K562 (cell line): ENCODE data around the gene KCNF1. TPM values are rescaled to one million over a fixed set of nuclear protein-coding genes. Genes with fewer than 3 reads are reported as not detected.

Source experiments
- ATAC-seq: fragments of 200-7000 bp; cut with Tn5 transposase; 3 replicates; pipeline ENCODE4 v1.9.1; 2020; ENCODE audit warnings: moderate library complexity
- BruUV-seq: library from RNA; stranded (reverse); fragments of 400-500 nt; replicated peaks from 2 replicates; lab custom pipeline; 2021; lab: Mats Ljungman, UMichigan
- CTCF ChIA-PET: fragments of 300-600 bp; formaldehyde crosslinking; extraction: SDS; loops from one replicate; lab custom pipeline; 2021; ENCODE audit warnings: low intra/inter-chr PET ratio; lab: Yijun Ruan, JAX
- POLR2A ChIA-PET: fragments of 300-600, 350-650 bp; sonication (Branson Sonifier 250); formaldehyde crosslinking; extraction: SDS; loops from one replicate; lab custom pipeline; 2021; ENCODE audit warnings: antibody characterized with exemption, inconsistent platforms; lab: Yijun Ruan, JAX
- DNase-seq, 4 experiments: peaks; one replicate each; pipeline versions ENCODE4 v3.0.0 to v3.0.0-alpha.2; 2011 to 2018; ENCODE audit warnings: low spot score in 3 of 4, mixed read lengths in 3 of 4; ENCODE audit errors: extremely low read depth in 1 of 4
- FAIRE-seq: peaks from 2 replicates; lab custom pipeline; 2011; peaks lifted over from hg19 to GRCh38; lab: Jason Lieb, UNC
- H2AFZ ChIP-seq: 2 replicates; pipeline ENCODE4 v1.6.0; 2011; ENCODE audit warnings: low read depth, low read length, control low read depth, inconsistent platforms
- H3K27ac ChIP-seq: fragments of 200-600 bp; 3 replicates; pipeline ENCODE4 v1.8.0; 2011; ENCODE audit warnings: low read depth, mild to moderate bottlenecking, control low read depth, inconsistent platforms, low read length, moderate library complexity, mixed read lengths; ENCODE audit errors: extremely low read depth
- H3K27me3 ChIP-seq, 2 experiments: fragments of 300-600 bp in 1 of 2; 2 replicates in 1 of 2; 3 replicates in 1 of 2; pipeline versions ENCODE4 v1.6.0 to v1.8.0; 2011; ENCODE audit warnings: inconsistent platforms in 2 of 2, low read length in 2 of 2, mild to moderate bottlenecking in 1 of 2, mixed read lengths in 1 of 2, moderate library complexity in 1 of 2; ENCODE audit not compliant: control insufficient read depth in 2 of 2, insufficient read depth in 2 of 2
- H3K36me3 ChIP-seq: fragments of 300-600 bp; 3 replicates; pipeline ENCODE4 v1.8.0; 2011; ENCODE audit warnings: mild to moderate bottlenecking, low read length, inconsistent platforms; ENCODE audit not compliant: control insufficient read depth, insufficient read depth
- H3K4me1 ChIP-seq, 2 experiments: fragments of 200-600 bp in 1 of 2; replicated peaks in 1 of 2; 2 replicates in 1 of 2; 3 replicates in 1 of 2; pipeline versions ENCODE4 v1.5.1 to v1.8.0; 2011; ENCODE audit warnings: inconsistent platforms in 2 of 2, low read length in 2 of 2, mild to moderate bottlenecking in 1 of 2, mixed read lengths in 1 of 2, moderate library complexity in 1 of 2; ENCODE audit not compliant: control insufficient read depth in 2 of 2, insufficient read depth in 2 of 2
- H3K4me2 ChIP-seq: 2 replicates; pipeline ENCODE4 v1.6.1; 2011; ENCODE audit warnings: low read length, control low read depth, inconsistent platforms, mixed read lengths; ENCODE audit not compliant: insufficient read depth
- H3K4me3 ChIP-seq: fragments of 200-600 bp; sonication (generic), shearing (Covaris generic); 2 replicates; pipeline ENCODE4 v1.5.1; 2016; ENCODE audit warnings: control low read depth, inconsistent platforms
- H3K79me2 ChIP-seq: fragments of 200-600 bp; 3 replicates; pipeline ENCODE4 v1.8.0; 2011; ENCODE audit warnings: low read length, inconsistent platforms; ENCODE audit not compliant: control insufficient read depth, insufficient read depth
- H3K9ac ChIP-seq, 2 experiments: 2 replicates each; pipeline versions ENCODE4 v1.6.0 to v1.6.1; 2011; ENCODE audit warnings: low read depth in 2 of 2, low read length in 2 of 2, control low read depth in 1 of 2, inconsistent platforms in 1 of 2, mild to moderate bottlenecking in 1 of 2, mixed read lengths in 1 of 2; ENCODE audit not compliant: insufficient read depth in 1 of 2
- H3K9me1 ChIP-seq: one replicate; pipeline ENCODE4 v1.6.0; 2011; ENCODE audit warnings: inconsistent platforms, mild to moderate bottlenecking, low read length, moderate library complexity; ENCODE audit not compliant: control insufficient read depth, insufficient read depth
- H3K9me3 ChIP-seq: replicated peaks from 2 replicates; pipeline ENCODE4 v1.5.1; 2011; ENCODE audit warnings: low read depth, low read length, inconsistent platforms; ENCODE audit not compliant: control insufficient read depth, insufficient read depth
- H4K20me1 ChIP-seq: replicated peaks from 2 replicates; pipeline ENCODE4 v1.6.1; 2011; ENCODE audit warnings: low read length, inconsistent platforms, mixed read lengths; ENCODE audit not compliant: control insufficient read depth, insufficient read depth
- CREB5 ChIP-seq: fragments of 250-450 bp; sonication (Bioruptor Pico); IDR thresholded peaks from 2 replicates; pipeline ENCODE4 v1.5.0; 2020; ENCODE audit warnings: mild to moderate bottlenecking
- FOXJ2 ChIP-seq: fragments of 200-800 bp; sonication (Bioruptor generic); IDR thresholded peaks from 2 replicates; pipeline ENCODE4 v1.6.1; 2016; ENCODE audit warnings: missing genetic modification characterization, missing compliant biosample characterization
- ILF3 ChIP-seq: fragments of 450-650 bp; IDR thresholded peaks from 2 replicates; pipeline ENCODE4 v1.6.1; 2018; ENCODE audit warnings: antibody characterized with exemption, mild to moderate bottlenecking, moderate library complexity, borderline replicate concordance
- JUN ChIP-seq, 2 experiments: sonication (generic) in 1 of 2; formaldehyde crosslinking in 1 of 2; IDR thresholded peaks; 2 replicates each; pipeline versions ENCODE4 v1.6.1 to v1.8.0; 2012 to 2022; ENCODE audit warnings: borderline replicate concordance in 2 of 2, mild to moderate bottlenecking in 2 of 2, improper control_type of control experiment in 1 of 2, low read depth in 1 of 2, low read length in 1 of 2, missing genetic modification reagents in 1 of 2
- NBN ChIP-seq: fragments of 450-650 bp; IDR thresholded peaks from 2 replicates; pipeline ENCODE4 v1.6.1; 2016; ENCODE audit warnings: low read depth, mild to moderate bottlenecking
- PTTG1 ChIP-seq: fragments of 450-650 bp; IDR thresholded peaks from 2 replicates; pipeline ENCODE4 v1.6.1; 2016; ENCODE audit warnings: low read depth, mild to moderate bottlenecking, missing genetic modification characterization, missing compliant biosample characterization
- TCF7 ChIP-seq: sonication (generic); IDR thresholded peaks from 2 replicates; pipeline ENCODE4 v1.6.1; 2016; ENCODE audit warnings: antibody characterized with exemption, borderline replicate concordance
- TEAD4 ChIP-seq, 2 experiments: sonication (generic) in 1 of 2; formaldehyde crosslinking in 1 of 2; IDR thresholded peaks; 2 replicates each; pipeline versions ENCODE4 v1.6.1 to v1.8.0; 2012 to 2022; ENCODE audit warnings: borderline replicate concordance in 1 of 2, inconsistent platforms in 1 of 2, low read length in 1 of 2, mild to moderate bottlenecking in 1 of 2, missing genetic modification reagents in 1 of 2
- USF1 ChIP-seq: sonication (generic); formaldehyde crosslinking; IDR thresholded peaks from 2 replicates; pipeline ENCODE4 v1.9.0; 2022; ENCODE audit warnings: mild to moderate bottlenecking, missing genetic modification reagents
- ZBTB49 ChIP-seq: sonication (generic); formaldehyde crosslinking; IDR thresholded peaks from 2 replicates; pipeline ENCODE4 v1.8.0; 2022; ENCODE audit warnings: missing genetic modification reagents, mild to moderate bottlenecking, borderline replicate concordance
- ZNF431 ChIP-seq: sonication (generic); formaldehyde crosslinking; IDR thresholded peaks from 2 replicates; pipeline ENCODE4 v1.8.0; 2022; ENCODE audit warnings: mild to moderate bottlenecking, missing genetic modification reagents
- WGBS: fragments of 100-300 bp; shearing (Covaris generic); methylation state at CpG from one replicate; pipeline ENCODE4 v1.1.6; 2016; ENCODE audit warnings: low coverage, mixed read lengths; ENCODE audit not compliant: insufficient coverage; ENCODE audit errors: missing lambda C conversion rate; 5-methylcytosine and 5-hydroxymethylcytosine counted together
- in situ Hi-C: fragments of 300-500 bp; cut with MboI; formaldehyde crosslinking; loops from 4 replicates; pipeline ENCODE4 v1.15.0; 2018; ENCODE audit warnings: inconsistent platforms, mixed read lengths
- intact Hi-C: fragments of 100-400 bp; cut with micrococcal nuclease; formaldehyde crosslinking; loops from 2 replicates; pipeline ENCODE4 v1.14.2; 2022
- polyA plus RNA-seq, 8 experiments: library from polyadenylated mRNA; depleted of rRNA in 4 of 8; stranded (reverse) in 5 of 8; unstranded in 3 of 8; fragments of >200 nt; fragmentation: Nextera tagmentation in 2 of 8; fragmentation: Illumina TruSeq in 1 of 8; extraction: Ambion mirVana in 2 of 8; extraction: Trizol in 1 of 8; gene quantifications; 2 replicates each; pipeline versions ENCODE4 v1.2.1 to v1.2.3, GENCODE V29; 2011 to 2014; ENCODE audit warnings: inconsistent platforms in 1 of 8, missing spikeins in 1 of 8
- total RNA-seq, 7 experiments: library from RNA; depleted of rRNA in 6 of 7; stranded (reverse); fragments of >200 nt in 6 of 7; fragmentation: Illumina TruSeq in 2 of 7; extraction: Trizol in 2 of 7; gene quantifications; 2 replicates each; pipeline versions ENCODE4 v1.2.1 to v1.2.3, GENCODE V29; 2011 to 2021; ENCODE audit warnings: low replicate concordance in 1 of 7
- TF ChIP-seq, protein P1 (sequence below): fragments of 250-450 bp; sonication (Bioruptor Pico); IDR thresholded peaks from 2 replicates; pipeline ENCODE4 v1.5.0; 2022; ENCODE audit warnings: mild to moderate bottlenecking
- TF ChIP-seq, protein P2 (sequence below): fragments of 450-650 bp; IDR thresholded peaks from 2 replicates; pipeline ENCODE4 v1.6.1; 2016; ENCODE audit warnings: borderline replicate concordance

KCNF1 gene
- total and polyA plus RNA-seq, 9 of the 15 experiments (the other 6 are each of a cell fraction or from before 2014, with no cell fraction given), result not detected

DNA sequence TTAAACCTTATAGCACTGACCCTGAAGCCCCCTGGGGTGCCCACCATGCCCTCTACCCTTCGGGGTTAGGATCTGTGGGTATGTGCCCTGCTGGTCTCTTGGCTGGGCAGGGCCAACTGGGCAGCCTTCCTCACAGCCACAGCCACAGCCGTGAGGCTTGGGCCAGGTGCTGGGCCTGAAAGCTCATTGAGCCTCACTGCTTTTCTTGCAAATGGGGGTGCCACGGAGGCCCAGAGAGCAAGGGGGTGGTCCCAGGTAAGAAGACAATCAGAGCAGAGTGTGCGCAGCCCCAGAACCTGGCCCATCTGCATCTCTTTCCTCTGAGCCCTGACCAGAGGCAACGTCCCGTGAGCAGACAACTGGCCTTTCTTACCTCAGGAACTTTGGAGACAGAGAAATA is 34.7 kb downstream of the KCNF1 start:
- no peak for FAIRE-seq
- in situ Hi-C loops (no loop called here), intact Hi-C loops (no loop called here)
- 3% methylated on average over 6 of the region's 6 CpGs for WGBS
- Histone ChIP-seq H3K4me3 (no peak overlapping the region), H3K9me1 (no peaks in the 10 kb centered on the region), H2AFZ (no peak overlapping the region), H3K79me2 (no peaks in the 10 kb centered on the region), H3K9ac (no peak overlapping the region), H4K20me1 (no peaks in the 10 kb centered on the region), H3K4me2 (no peak overlapping the region), H3K4me1 (no peaks in the 10 kb centered on the region), H3K36me3 (no peaks in the 10 kb centered on the region), H3K27ac (no peak overlapping the region), H3K9me3 (no peaks in the 10 kb centered on the region), H3K27me3 (peaks cover 2 to 52% of the 10 kb centered on the region in 2 experiments; a peak in 2 of 5 replicates)
- ChIA-PET CTCF (no interaction called here), POLR2A (no interaction called here)
- ATAC-seq, result no peak
- DNase-seq, result no peak
- BruUV-seq, result no TSS peak
- TF ChIP-seq ILF3, result no peak
- TF ChIP-seq PTTG1 (tag), result no peak
- TF ChIP-seq ZBTB49 (CRISPR knock-in tag), result no peak
- no peak for TF ChIP-seq JUN (IDR thresholded peaks at IDR 0.05; ENCODE audit: borderline replicate concordance, low read depth, low read length)
- no peak for TF ChIP-seq JUN (CRISPR knock-in tag; IDR thresholded peaks at IDR 0.05; ENCODE audit: borderline replicate concordance)
- TF ChIP-seq, protein P1, sequence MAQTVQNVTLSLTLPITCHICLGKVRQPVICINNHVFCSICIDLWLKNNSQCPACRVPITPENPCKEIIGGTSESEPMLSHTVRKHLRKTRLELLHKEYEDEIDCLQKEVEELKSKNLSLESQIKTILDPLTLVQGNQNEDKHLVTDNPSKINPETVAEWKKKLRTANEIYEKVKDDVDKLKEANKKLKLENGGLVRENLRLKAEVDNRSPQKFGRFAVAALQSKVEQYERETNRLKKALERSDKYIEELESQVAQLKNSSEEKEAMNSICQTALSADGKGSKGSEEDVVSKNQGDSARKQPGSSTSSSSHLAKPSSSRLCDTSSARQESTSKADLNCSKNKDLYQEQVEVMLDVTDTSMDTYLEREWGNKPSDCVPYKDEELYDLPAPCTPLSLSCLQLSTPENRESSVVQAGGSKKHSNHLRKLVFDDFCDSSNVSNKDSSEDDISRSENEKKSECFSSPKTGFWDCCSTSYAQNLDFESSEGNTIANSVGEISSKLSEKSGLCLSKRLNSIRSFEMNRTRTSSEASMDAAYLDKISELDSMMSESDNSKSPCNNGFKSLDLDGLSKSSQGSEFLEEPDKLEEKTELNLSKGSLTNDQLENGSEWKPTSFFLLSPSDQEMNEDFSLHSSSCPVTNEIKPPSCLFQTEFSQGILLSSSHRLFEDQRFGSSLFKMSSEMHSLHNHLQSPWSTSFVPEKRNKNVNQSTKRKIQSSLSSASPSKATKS (CRISPR knock-in tag), result no peak
- TF ChIP-seq TCF7, result no peak
- TF ChIP-seq USF1, result no peak
- no peak for TF ChIP-seq FOXJ2 (tag)
- no peak for TF ChIP-seq CREB5
- no peak for TF ChIP-seq TEAD4 (IDR thresholded peaks at IDR 0.05; ENCODE audit: low read length)
- no peak for TF ChIP-seq TEAD4 (CRISPR knock-in tag; IDR thresholded peaks at IDR 0.05; ENCODE audit: borderline replicate concordance)
- TF ChIP-seq, protein P2, sequence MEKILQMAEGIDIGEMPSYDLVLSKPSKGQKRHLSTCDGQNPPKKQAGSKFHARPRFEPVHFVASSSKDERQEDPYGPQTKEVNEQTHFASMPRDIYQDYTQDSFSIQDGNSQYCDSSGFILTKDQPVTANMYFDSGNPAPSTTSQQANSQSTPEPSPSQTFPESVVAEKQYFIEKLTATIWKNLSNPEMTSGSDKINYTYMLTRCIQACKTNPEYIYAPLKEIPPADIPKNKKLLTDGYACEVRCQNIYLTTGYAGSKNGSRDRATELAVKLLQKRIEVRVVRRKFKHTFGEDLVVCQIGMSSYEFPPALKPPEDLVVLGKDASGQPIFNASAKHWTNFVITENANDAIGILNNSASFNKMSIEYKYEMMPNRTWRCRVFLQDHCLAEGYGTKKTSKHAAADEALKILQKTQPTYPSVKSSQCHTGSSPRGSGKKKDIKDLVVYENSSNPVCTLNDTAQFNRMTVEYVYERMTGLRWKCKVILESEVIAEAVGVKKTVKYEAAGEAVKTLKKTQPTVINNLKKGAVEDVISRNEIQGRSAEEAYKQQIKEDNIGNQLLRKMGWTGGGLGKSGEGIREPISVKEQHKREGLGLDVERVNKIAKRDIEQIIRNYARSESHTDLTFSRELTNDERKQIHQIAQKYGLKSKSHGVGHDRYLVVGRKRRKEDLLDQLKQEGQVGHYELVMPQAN, result no peak
- TF ChIP-seq ZNF431 (CRISPR knock-in tag), result no peak
- no peak for TF ChIP-seq NBN
